H1 (cell line): Measurements from ENCODE around the gene ZNF770. TPM values are rescaled to one million over a fixed set of nuclear protein-coding genes. Genes with fewer than 3 reads are reported as not detected.

ENCODE experiments used
- CTCF ChIA-PET: fragments of 300-600 bp; sonication (Branson Sonifier 250); formaldehyde crosslinking; loops from one replicate; lab custom pipeline; 2021; ENCODE audit not compliant: partially characterized antibody; lab: Charles Lee
- POLR2A ChIA-PET: fragments of 300-600 bp; sonication (Branson Sonifier 250); formaldehyde crosslinking; loops from one replicate; lab custom pipeline; 2021; ENCODE audit warnings: inconsistent platforms; ENCODE audit not compliant: partially characterized antibody; lab: Charles Lee
- DNase-seq, 2 experiments: peaks; one replicate each; pipeline versions ENCODE4 v3.0.0 to v3.0.0-alpha.2; 2010 to 2022; ENCODE audit warnings: low spot score in 2 of 2, low read depth in 1 of 2, mixed read lengths in 1 of 2
- FAIRE-seq: peaks from 2 replicates; lab custom pipeline; 2011; peaks lifted over from hg19 to GRCh38; lab: Jason Lieb, UNC
- H2AFZ ChIP-seq: 2 replicates; pipeline ENCODE4 v1.8.1; 2012; ENCODE audit warnings: low read length, inconsistent platforms
- H2AK5ac ChIP-seq: 2 replicates; pipeline ENCODE4 v1.6.1; 2013; ENCODE audit warnings: low read depth, low read length
- H2BK120ac ChIP-seq: replicated peaks from 2 replicates; pipeline ENCODE3; 2013; ENCODE audit warnings: low read depth, low read length, inconsistent platforms
- H2BK12ac ChIP-seq: 2 replicates; pipeline ENCODE4 v1.6.1; 2013; ENCODE audit warnings: low read depth, low read length
- H2BK15ac ChIP-seq: 2 replicates; pipeline ENCODE4 v1.6.1; 2013; ENCODE audit warnings: low read length
- H2BK20ac ChIP-seq: 2 replicates; pipeline ENCODE4 v1.6.1; 2013; ENCODE audit warnings: low read length
- H2BK5ac ChIP-seq: 2 replicates; pipeline ENCODE4 v1.6.1; 2013; ENCODE audit warnings: low read depth, low read length
- H3K14ac ChIP-seq: 2 replicates; pipeline ENCODE4 v1.6.1; 2013; ENCODE audit warnings: inconsistent platforms; ENCODE audit not compliant: insufficient read length
- H3K18ac ChIP-seq: 2 replicates; pipeline ENCODE4 v1.6.1; 2013; ENCODE audit warnings: low read length; ENCODE audit errors: extremely low read depth
- H3K23ac ChIP-seq: 2 replicates; pipeline ENCODE4 v1.6.1; 2013; ENCODE audit warnings: inconsistent platforms; ENCODE audit not compliant: insufficient read length
- H3K23me2 ChIP-seq: 2 replicates; pipeline ENCODE4 v1.6.1; 2013; ENCODE audit warnings: low read depth, low read length
- H3K27ac ChIP-seq: 2 replicates; pipeline ENCODE4 v1.6.1; 2011; ENCODE audit warnings: low read depth, low read length, inconsistent platforms
- H3K27me3 ChIP-seq, 4 experiments: replicated peaks in 1 of 4; 1 replicate in 1 of 4; 2 replicates in 3 of 4; pipeline versions ENCODE4 v1.6.1 to v1.8.1; 2011 to 2013; ENCODE audit warnings: low read length in 3 of 4, mild to moderate bottlenecking in 3 of 4, inconsistent platforms in 2 of 4, mixed read lengths in 2 of 4, moderate library complexity in 1 of 4; ENCODE audit not compliant: control insufficient read depth in 3 of 4, insufficient read depth in 3 of 4; ENCODE audit errors: extremely low read depth in 1 of 4
- H3K36me3 ChIP-seq, 4 experiments: 2 replicates each; pipeline versions ENCODE4 v1.6.1 to v1.8.1; 2011 to 2013; ENCODE audit warnings: mild to moderate bottlenecking in 4 of 4, low read length in 3 of 4, moderate library complexity in 2 of 4, control low read depth in 1 of 4, inconsistent platforms in 1 of 4; ENCODE audit not compliant: insufficient read depth in 4 of 4, control insufficient read depth in 2 of 4
- H3K4ac ChIP-seq: replicated peaks from 2 replicates; pipeline ENCODE3; 2013; ENCODE audit warnings: low read length, low read depth, mixed read lengths, inconsistent platforms; ENCODE audit not compliant: insufficient read length
- H3K4me1 ChIP-seq, 4 experiments: replicated peaks in 1 of 4; 1 replicate in 1 of 4; 2 replicates in 3 of 4; pipeline versions ENCODE4 v1.6.1 to v1.8.1; 2011 to 2013; ENCODE audit warnings: low read length in 3 of 4, inconsistent platforms in 2 of 4, mixed read lengths in 1 of 4; ENCODE audit not compliant: insufficient read depth in 4 of 4, control insufficient read depth in 3 of 4
- H3K4me2 ChIP-seq, 2 experiments: 2 replicates each; pipeline versions ENCODE4 v1.6.1 to v1.8.1; 2011 to 2013; ENCODE audit warnings: low read depth in 2 of 2, low read length in 2 of 2, control low read depth in 1 of 2, inconsistent platforms in 1 of 2, mild to moderate bottlenecking in 1 of 2; ENCODE audit not compliant: insufficient read depth in 1 of 2
- H3K4me3 ChIP-seq, 4 experiments: fragments of 200-600, 300-600 bp in 1 of 4; sonication (generic), shearing (Covaris generic), sonication (Bioruptor Twin) in 1 of 4; 2 replicates each; pipeline versions ENCODE4 v1.5.1 to v1.8.1; 2011 to 2016; ENCODE audit warnings: low read length in 4 of 4, low read depth in 3 of 4, control low read depth in 2 of 4, inconsistent platforms in 2 of 4, mild to moderate bottlenecking in 2 of 4, mixed read lengths in 1 of 4, moderate library complexity in 1 of 4; ENCODE audit not compliant: insufficient read depth in 2 of 4; ENCODE audit errors: extremely low read depth in 1 of 4
- H3K56ac ChIP-seq: replicated peaks from 2 replicates; pipeline ENCODE3; 2013; ENCODE audit warnings: low read depth, mild to moderate bottlenecking, mixed read lengths, low read length, inconsistent platforms; ENCODE audit not compliant: insufficient read length
- H3K79me1 ChIP-seq: 2 replicates; pipeline ENCODE4 v1.6.1; 2013; ENCODE audit warnings: low read depth, low read length, control low read depth
- H3K79me2 ChIP-seq, 2 experiments: 2 replicates each; pipeline versions ENCODE4 v1.6.1 to v1.8.1; 2012 to 2013; ENCODE audit warnings: low read length in 2 of 2, mild to moderate bottlenecking in 2 of 2, inconsistent platforms in 1 of 2; ENCODE audit not compliant: insufficient read depth in 2 of 2, control insufficient read depth in 1 of 2
- H3K9ac ChIP-seq, 4 experiments: replicated peaks in 1 of 4; 1 replicate in 1 of 4; 2 replicates in 3 of 4; pipeline versions ENCODE4 v1.6.1 to v1.8.1; 2011 to 2013; ENCODE audit warnings: low read depth in 3 of 4, low read length in 3 of 4, control low read depth in 2 of 4, mild to moderate bottlenecking in 2 of 4, moderate library complexity in 2 of 4, inconsistent platforms in 1 of 4; ENCODE audit errors: extremely low read depth in 1 of 4
- H3K9me3 ChIP-seq, 2 experiments: 2 replicates each; pipeline versions ENCODE4 v1.6.1 to v1.8.1; 2012 to 2013; ENCODE audit warnings: mild to moderate bottlenecking in 2 of 2, moderate library complexity in 2 of 2, control low read depth in 1 of 2, inconsistent platforms in 1 of 2, low read depth in 1 of 2, low read length in 1 of 2, mixed read lengths in 1 of 2; ENCODE audit not compliant: insufficient read depth in 2 of 2
- H4K20me1 ChIP-seq, 2 experiments: replicated peaks in 1 of 2; 2 replicates each; pipeline versions ENCODE3 to v1.8.1; 2011 to 2013; ENCODE audit warnings: inconsistent platforms in 2 of 2, low read length in 2 of 2, mild to moderate bottlenecking in 1 of 2; ENCODE audit not compliant: insufficient read depth in 2 of 2, control insufficient read depth in 1 of 2
- H4K5ac ChIP-seq: 2 replicates; pipeline ENCODE4 v1.6.1; 2013; ENCODE audit warnings: low read length, low read depth, mixed read lengths, inconsistent platforms; ENCODE audit not compliant: insufficient read length
- H4K8ac ChIP-seq: 2 replicates; pipeline ENCODE4 v1.8.0; 2013; ENCODE audit warnings: mild to moderate bottlenecking, moderate library complexity, low read length, inconsistent platforms; ENCODE audit not compliant: insufficient read depth; ENCODE audit errors: extremely low read depth
- H4K91ac ChIP-seq: replicated peaks from 2 replicates; pipeline ENCODE3; 2013; ENCODE audit warnings: low read length, mixed read lengths, inconsistent platforms; ENCODE audit not compliant: insufficient read length
- CBX5 ChIP-seq: fragments of 300-800, 300-1000 bp; sonication (generic); IDR thresholded peaks from 2 replicates; pipeline ENCODE4 v1.7.1; 2016; ENCODE audit warnings: antibody characterized with exemption, low read length, low read depth
- CHD2 ChIP-seq: IDR thresholded peaks from 2 replicates; pipeline ENCODE4 v1.6.1; 2012; ENCODE audit warnings: low read length, improper control_type of control experiment
- HDAC2 ChIP-seq, 2 experiments: fragments of 300-600 bp in 1 of 2; sonication (generic) in 1 of 2; IDR thresholded peaks; 2 replicates each; pipeline ENCODE4 v1.6.1; 2011 to 2012; ENCODE audit warnings: low read depth in 2 of 2, low read length in 2 of 2, mild to moderate bottlenecking in 2 of 2, moderate library complexity in 2 of 2, borderline replicate concordance in 1 of 2, inconsistent platforms in 1 of 2
- RBBP5 ChIP-seq: IDR thresholded peaks from 2 replicates; pipeline ENCODE4 v1.7.1; 2012; ENCODE audit warnings: low read depth, mild to moderate bottlenecking, inconsistent platforms, low read length, moderate library complexity, borderline replicate concordance
- RNF2 ChIP-seq: fragments of 200-900, 300-1000 bp; sonication (generic); IDR thresholded peaks from 2 replicates; pipeline ENCODE4 v1.7.1; 2016; ENCODE audit warnings: borderline replicate concordance, low read depth, mild to moderate bottlenecking, antibody characterized with exemption, low read length; ENCODE audit not compliant: poor library complexity, severe bottlenecking; ENCODE audit errors: missing control alignments
- SAP30 ChIP-seq: fragments of 300-600 bp; sonication (generic); IDR thresholded peaks from 2 replicates; pipeline ENCODE4 v1.7.1; 2012; ENCODE audit warnings: low read length, moderate library complexity, mild to moderate bottlenecking, inconsistent platforms; ENCODE audit not compliant: insufficient read depth, insufficient replicate concordance
- SRF ChIP-seq: IDR thresholded peaks from 2 replicates; pipeline ENCODE4 v1.6.1; 2011; ENCODE audit warnings: mild to moderate bottlenecking, low read depth, low read length, moderate library complexity
- SUZ12 ChIP-seq: fragments of 200-600 bp; sonication (generic); IDR thresholded peaks from 2 replicates; pipeline ENCODE4 v1.6.1; 2012; ENCODE audit warnings: mild to moderate bottlenecking, inconsistent platforms, low read length, moderate library complexity, mixed read lengths
- TAF7 ChIP-seq: optimal IDR thresholded peaks from 2 replicates; pipeline ENCODE3; 2011; ENCODE audit warnings: low read depth, mild to moderate bottlenecking, inconsistent platforms, low read length, moderate library complexity, borderline replicate concordance
- WGBS, 2 experiments: shearing (Covaris generic) in 1 of 2; methylation state at CpG; one replicate each; pipeline versions ENCODE4 v1.1.6 to v1.1.7; 2013 to 2015; ENCODE audit warnings: low lambda C conversion rate in 2 of 2, mixed read lengths in 2 of 2, inconsistent platforms in 1 of 2, low coverage in 1 of 2, missing lambda C conversion rate in 1 of 2; ENCODE audit not compliant: insufficient replicate concordance in 2 of 2, insufficient coverage in 1 of 2, insufficient read length in 1 of 2; ENCODE audit errors: extremely low coverage in 1 of 2, missing lambda C conversion rate in 1 of 2; 5-methylcytosine and 5-hydroxymethylcytosine counted together
- polyA plus RNA-seq, 7 experiments: library from polyadenylated mRNA; depleted of rRNA in 3 of 7; stranded (reverse) in 5 of 7; unstranded in 2 of 7; fragments of >200 nt in 5 of 7; fragments of 200-250 nt in 2 of 7; gene quantifications; 1 replicate in 5 of 7; 2 replicates in 1 of 7; 4 replicates in 1 of 7; pipeline versions ENCODE4 v1.2.1 to v1.2.3, GENCODE V29; 2011 to 2013; ENCODE audit warnings: missing spikeins in 2 of 7, mixed read lengths in 2 of 7
- total RNA-seq: library from RNA; stranded (reverse); fragmentation: NEBNext Ultra II Directional; extraction: Animal tissue kit (Norgen Biotek cat#: 25700); gene quantifications from 2 replicates; pipeline ENCODE4 v1.2.1, GENCODE V29; 2021

The ZNF770 gene
- total and polyA plus RNA-seq, 2 of the 8 experiments (the other 6 are each of a cell fraction or from before 2014, with no cell fraction given), result 24.8 to 143 TPM

DNA sequence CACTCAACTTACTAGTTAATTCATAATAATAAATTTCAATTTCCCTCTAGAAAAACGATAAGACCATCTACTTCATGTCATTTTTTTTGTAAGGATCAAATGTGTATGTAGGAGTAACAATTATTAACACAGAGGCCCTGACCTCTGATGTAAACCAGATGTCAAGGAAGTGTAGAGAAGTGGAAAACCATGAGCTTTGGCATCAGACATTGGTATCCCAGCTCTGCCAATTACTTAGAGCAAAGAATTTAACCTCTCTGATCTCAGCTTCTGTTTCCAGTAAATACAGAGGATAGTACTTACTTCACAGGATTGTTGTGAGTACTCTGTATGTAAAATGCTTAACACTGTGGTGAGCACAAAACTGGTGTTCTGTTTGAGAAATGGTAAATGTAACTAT is 36.1 kb downstream of the ZNF770 start:
- POLR2A ChIA-PET, result interaction anchor here (1.1 kb wide), 1 partner anchor 16 kb away, joined by 4 read pairs; no protein-coding TSS in a partner anchor

More for the DNA sequence above, 36.1 kb downstream of the ZNF770 start:
- Histone ChIP-seq H3K27ac (no peak overlapping the region), H3K18ac (no peak overlapping the region), H2AK5ac (no peak overlapping the region), H3K4me3 (no peak overlapping the region), H3K4me2 (no peak overlapping the region), H4K5ac (no peak overlapping the region), H3K9me3 (no peaks in the 10 kb centered on the region), H2BK15ac (no peak overlapping the region), H3K56ac (no peak overlapping the region), H3K9ac (no peak overlapping the region), H4K8ac (no peak overlapping the region), H3K4ac (no peak overlapping the region), H4K91ac (no peak overlapping the region), H3K36me3 (peaks cover 0 to 36% (median 20%) of the 10 kb centered on the region in 4 experiments; a peak in 7 of 8 replicates), H3K14ac (no peak overlapping the region), H2AFZ (no peak overlapping the region), H3K23ac (no peak overlapping the region), H3K79me1 (no peaks in the 10 kb centered on the region), H3K79me2 (no peaks in the 10 kb centered on the region; a peak in 1 of 4 replicates), H3K23me2 (no peaks in the 10 kb centered on the region), H4K20me1 (no peaks in the 10 kb centered on the region), H2BK20ac (no peak overlapping the region), H2BK120ac (no peak overlapping the region), H3K27me3 (no peaks in the 10 kb centered on the region), H3K4me1 (no peaks in the 10 kb centered on the region), H2BK5ac (no peak overlapping the region), H2BK12ac (no peak overlapping the region)
- WGBS, 2 experiments, result 92% methylated on average over 1 of the region's 1 CpG; no CpG with 5 or more reads in 1 of the 2 experiments
- no peak for TF ChIP-seq SAP30
- no peak for TF ChIP-seq RNF2
- TF ChIP-seq SRF, result no peak
- no peak for TF ChIP-seq SUZ12
- TF ChIP-seq HDAC2 (IDR thresholded peaks at IDR 0.05; ENCODE audit: borderline replicate concordance in 1 of 2, low read depth in 2 of 2, low read length in 2 of 2), result no peak
- no peak for TF ChIP-seq TAF7
- no peak for TF ChIP-seq RBBP5
- TF ChIP-seq CBX5, result no peak
- no peak for TF ChIP-seq CHD2
- DNase-seq (no peak), FAIRE-seq (no peak)
- CTCF ChIA-PET, result interaction anchor here (1.0 to 1.7 kb wide), 2 partner anchors 18 to 28 kb away, joined by 3 to 5 read pairs; partner anchors contain the start of gene AQR
